HFFc6 (cell line): Measurements from ENCODE around the gene NUS1. TPM values are rescaled to one million over a fixed set of nuclear protein-coding genes. Genes with fewer than 3 reads are reported as not detected.
"Not testable (repeated sequence)": the region's sequence is repeated elsewhere in the genome, so short reads cannot be mapped to it uniquely, and the experiment has no call there.

Experiments
- DNase-seq: peaks from one replicate; pipeline ENCODE4 v3.0.0-alpha.2; 2018
- H3K27ac Mint-ChIP-seq: 2 replicates; pipeline ENCODE4 v1.8.0; 2020; ENCODE audit warnings: mild to moderate bottlenecking, mixed read lengths
- H3K27me3 Mint-ChIP-seq: 2 replicates; pipeline ENCODE4 v1.8.0; 2021; ENCODE audit warnings: mild to moderate bottlenecking, moderate library complexity, mixed read lengths; ENCODE audit not compliant: insufficient read depth
- H3K36me3 Mint-ChIP-seq: 2 replicates; pipeline ENCODE4 v1.8.0; 2021; ENCODE audit warnings: low read depth, mixed read lengths
- H3K4me1 Mint-ChIP-seq: 2 replicates; pipeline ENCODE4 v1.8.0; 2020; ENCODE audit warnings: low read depth, mixed read lengths
- H3K4me3 Mint-ChIP-seq: 2 replicates; pipeline ENCODE4 v1.8.0; 2020; ENCODE audit warnings: mild to moderate bottlenecking, moderate library complexity, mixed read lengths
- H3K9me3 Mint-ChIP-seq: 2 replicates; pipeline ENCODE4 v1.8.0; 2020; ENCODE audit warnings: mild to moderate bottlenecking, mixed read lengths
- CTCF ChIP-seq: fragments of 200-600 bp; sonication (generic); IDR thresholded peaks from 2 replicates; pipeline ENCODE4 v1.5.0; 2021; ENCODE audit warnings: antibody characterized with exemption, mild to moderate bottlenecking
- total RNA-seq, 6 experiments: library from RNA; stranded (reverse); fragmentation: NEBNext Ultra II Directional; extraction: Animal tissue kit (Norgen Biotek cat#: 25700); gene quantifications; 2 replicates in 1 of 6; 3 replicates in 5 of 6; pipeline ENCODE4 v1.2.3, GENCODE V29; 2021

Gene NUS1
- total RNA-seq, 6 experiments from 2014 or later = 44.4 to 55.2 (median 48.7) TPM

DNA sequence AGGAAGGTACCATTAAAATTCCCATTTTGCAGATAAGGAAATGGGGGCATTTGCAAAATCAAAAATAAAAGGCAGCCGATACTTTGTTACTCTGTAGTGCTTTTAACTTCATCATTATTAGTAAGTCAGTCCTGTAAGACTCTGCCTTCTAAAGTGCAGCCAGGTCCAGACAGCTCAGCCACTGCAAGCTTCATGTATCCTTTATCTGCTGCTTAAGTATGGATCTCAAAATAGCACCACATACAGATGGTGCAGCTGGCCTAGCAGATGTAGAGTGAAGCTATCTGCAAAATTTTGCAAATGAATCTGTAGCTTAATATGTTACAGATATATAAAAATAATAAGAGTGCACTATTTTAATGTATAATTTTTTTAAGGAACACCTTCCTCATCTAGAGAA lies 53.4 kb downstream of the NUS1 start:
- DNase-seq = no peak
- H3K27me3 Mint-ChIP-seq = no peaks in the 10 kb centered on the region
- no peaks in the 10 kb centered on the region; the same call in 1 of the 2 replicates for H3K9me3 Mint-ChIP-seq
- no peaks in the 10 kb centered on the region for H3K36me3 Mint-ChIP-seq
- no peak overlapping the region for H3K27ac Mint-ChIP-seq
- TF ChIP-seq CTCF = no peak
- no peaks in the 10 kb centered on the region for H3K4me1 Mint-ChIP-seq
- no peak overlapping the region for H3K4me3 Mint-ChIP-seq

DNA sequence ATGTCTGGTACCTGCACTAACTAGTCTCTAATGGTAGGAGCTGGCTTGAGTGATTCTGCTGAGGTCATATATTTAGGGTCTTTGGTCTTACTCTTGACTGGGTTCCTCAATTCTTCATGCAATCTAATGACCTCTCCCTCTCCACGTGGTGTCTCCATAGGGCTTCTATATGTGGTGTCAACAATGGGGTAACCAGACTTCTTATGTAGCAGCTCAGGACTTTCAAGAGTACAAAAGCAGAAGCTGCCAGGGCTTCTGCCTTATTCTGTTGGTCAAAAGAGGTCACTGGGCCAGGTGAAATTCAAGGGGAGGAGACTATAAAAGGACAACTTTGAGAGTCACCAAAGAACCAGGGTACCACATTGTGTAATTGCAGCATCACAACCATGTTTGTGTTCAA lies 54.3 kb downstream of the NUS1 start:
- H3K9me3 Mint-ChIP-seq = no peaks in the 10 kb centered on the region
- H3K4me3 Mint-ChIP-seq = no peak overlapping the region
- H3K36me3 Mint-ChIP-seq = no peaks in the 10 kb centered on the region
- no peak for TF ChIP-seq CTCF
- no peak for DNase-seq
- H3K4me1 Mint-ChIP-seq = no peaks in the 10 kb centered on the region
- no peaks in the 10 kb centered on the region for H3K27me3 Mint-ChIP-seq
- H3K27ac Mint-ChIP-seq = no peak overlapping the region

- Mint-ChIP-seq H3K4me1 (no peaks in the 10 kb centered on the region), H3K4me3 (no peak overlapping the region)
Measured at GRCh38 chr6:117733341-117733740, 58.1 kb downstream of the NUS1 start.

GRCh38 chr6:117739869-117740268 lies 64.6 kb downstream of the NUS1 start:
- H3K9me3 Mint-ChIP-seq = peaks cover 6% of the 10 kb centered on the region
- no peak for DNase-seq
- H3K27me3 Mint-ChIP-seq = peaks cover 6% of the 10 kb centered on the region; the same call in 1 of the 2 replicates
- H3K4me1 Mint-ChIP-seq = no peaks in the 10 kb centered on the region
- no peak overlapping the region for H3K4me3 Mint-ChIP-seq
- TF ChIP-seq CTCF = no peak
- no peaks in the 10 kb centered on the region for H3K36me3 Mint-ChIP-seq
- no peak overlapping the region for H3K27ac Mint-ChIP-seq

More at GRCh38 chr6:117733341-117733740, 58.1 kb downstream of the NUS1 start:
- H3K27me3 Mint-ChIP-seq = 0 out of 2 replicates have a peak, but pooled peaks cover 2% of the 10 kb centered on the region
- TF ChIP-seq CTCF = no peak
- no peaks in the 10 kb centered on the region for H3K9me3 Mint-ChIP-seq
- H3K36me3 Mint-ChIP-seq = no peaks in the 10 kb centered on the region
- H3K27ac Mint-ChIP-seq = no peak overlapping the region
- no peak for DNase-seq

DNA sequence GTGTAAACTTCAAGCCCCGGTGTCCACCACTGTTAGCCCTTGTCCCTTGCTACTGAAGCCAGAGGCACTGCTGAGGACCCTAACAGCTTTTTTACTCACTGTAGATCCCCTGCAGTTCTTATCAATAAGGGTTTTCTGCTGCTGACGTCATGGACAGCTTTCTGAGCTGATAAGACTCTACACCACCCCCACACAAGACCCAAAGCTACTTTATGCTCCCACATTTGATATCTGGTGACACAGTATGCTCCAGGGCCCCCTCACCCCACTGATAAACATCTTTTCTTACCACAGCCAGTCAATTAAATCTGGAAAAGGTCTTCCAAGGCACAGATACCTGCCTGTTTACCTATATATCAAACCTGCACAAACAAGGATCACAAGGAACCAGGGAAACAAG lies 65.3 kb downstream of the NUS1 start:
- Mint-ChIP-seq H3K27ac (no peak overlapping the region), H3K36me3 (no peaks in the 10 kb centered on the region), H3K4me1 (no peaks in the 10 kb centered on the region), H3K4me3 (no peak overlapping the region), H3K9me3 (peaks cover 6% of the 10 kb centered on the region), H3K27me3 (peaks cover 6% of the 10 kb centered on the region; the same call in 1 of the 2 replicates)
- TF ChIP-seq CTCF = no peak
- no peak for DNase-seq

DNA sequence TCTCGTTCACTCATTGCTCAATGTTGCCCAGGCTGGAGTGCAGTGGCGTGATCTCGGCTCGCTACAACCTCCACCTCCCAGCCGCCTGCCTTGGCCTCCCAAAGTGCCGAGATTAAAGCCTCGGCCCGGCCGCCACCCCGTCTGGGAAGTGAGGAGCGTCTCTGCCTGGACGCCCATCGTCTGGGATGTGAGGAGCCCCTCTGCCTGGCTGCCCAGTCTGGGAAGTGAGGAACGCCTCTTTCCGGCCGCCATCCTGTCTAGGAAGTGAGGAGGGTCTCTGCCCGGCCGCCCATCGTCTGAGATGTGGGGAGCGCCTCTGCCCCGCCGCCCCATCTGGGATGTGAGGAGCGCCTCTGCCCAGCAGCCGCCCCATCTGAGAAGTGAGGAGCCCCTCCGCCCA lies 75.4 kb downstream of the NUS1 start:
- not testable (repeated sequence) for H3K27me3 Mint-ChIP-seq, DNase-seq, H3K36me3 Mint-ChIP-seq, H3K27ac Mint-ChIP-seq, H3K4me1 Mint-ChIP-seq, H3K4me3 Mint-ChIP-seq, H3K9me3 Mint-ChIP-seq

Other genes with a start within 250 kb of the NUS1 start
- under 1 TPM; 0.05 to 0.14 (median 0.07) TPM for gene ROS1, start 249.5 kb upstream of the NUS1 start, total RNA-seq
- 10 to 100 TPM; 29.3 to 41.6 (median 31.9) TPM for gene DCBLD1, start 192.8 kb upstream of the NUS1 start, total RNA-seq
- 10 to 100 TPM; 40.5 to 51.8 (median 45.4) TPM for gene GOPC, start 73.0 kb upstream of the NUS1 start, total RNA-seq
- not detected for gene SLC35F1, start 231.8 kb downstream of the NUS1 start, total RNA-seq